GM23338 (cell line): ENCODE results near the gene TAS2R14. TPM values are rescaled to one million over a fixed set of nuclear protein-coding genes. Genes with fewer than 3 reads are reported as not detected.

Experiments used
- ATAC-seq: fragments of 200-7000 bp; cut with Tn5 transposase; 3 replicates; pipeline ENCODE4 v1.9.1; 2020
- DNase-seq: peaks from one replicate; pipeline ENCODE4 v3.0.0-alpha.2; 2015; ENCODE audit warnings: low spot score
- H2AFZ ChIP-seq: fragments of 200-600 bp; sonication (generic); 2 replicates; pipeline ENCODE4 v1.8.0; 2016; ENCODE audit warnings: antibody characterized with exemption, mild to moderate bottlenecking, moderate library complexity
- H3F3A ChIP-seq: fragments of 200-600 bp; sonication (generic); replicated peaks from 2 replicates; pipeline ENCODE4 v1.8.0; 2017; ENCODE audit warnings: antibody characterized with exemption, mixed run types, low read depth
- H3K27ac ChIP-seq: fragments of 200-600 bp; sonication (generic); 2 replicates; pipeline ENCODE4 v1.6.1; 2016; ENCODE audit warnings: low read depth
- H3K27me3 ChIP-seq: fragments of 200-600 bp; sonication (generic); 2 replicates; pipeline ENCODE4 v1.8.0; 2016; ENCODE audit warnings: mild to moderate bottlenecking, mixed run types, moderate library complexity; ENCODE audit not compliant: insufficient read depth
- H3K36me3 ChIP-seq: fragments of 200-600 bp; sonication (generic); 2 replicates; pipeline ENCODE4 v1.8.0; 2016; ENCODE audit warnings: mild to moderate bottlenecking; ENCODE audit not compliant: insufficient read depth
- H3K4me1 ChIP-seq: fragments of 200-600 bp; sonication (generic); 2 replicates; pipeline ENCODE4 v1.8.0; 2016; ENCODE audit warnings: mild to moderate bottlenecking, moderate library complexity; ENCODE audit not compliant: insufficient read depth
- H3K4me2 ChIP-seq: fragments of 200-600 bp; sonication (generic); 2 replicates; pipeline ENCODE4 v1.7.1; 2017; ENCODE audit warnings: mixed run types
- H3K4me3 ChIP-seq: fragments of 200-600 bp; sonication (generic); 2 replicates; pipeline ENCODE4 v1.6.1; 2016; ENCODE audit warnings: mixed run types
- H3K79me2 ChIP-seq: fragments of 200-600 bp; sonication (generic); replicated peaks from 2 replicates; pipeline ENCODE4 v1.8.0; 2017; ENCODE audit warnings: mild to moderate bottlenecking; ENCODE audit not compliant: insufficient read depth
- H3K9me2 ChIP-seq: fragments of 200-600 bp; sonication (generic); 2 replicates; pipeline ENCODE4 v1.8.0; 2017; ENCODE audit not compliant: insufficient read depth
- H4K20me1 ChIP-seq: fragments of 200-600 bp; sonication (generic); replicated peaks from 2 replicates; pipeline ENCODE4 v1.8.0; 2017; ENCODE audit warnings: mild to moderate bottlenecking; ENCODE audit not compliant: insufficient read depth
- H3K27ac Mint-ChIP-seq: 2 replicates; pipeline ENCODE4 v1.8.0; 2020; ENCODE audit warnings: inconsistent platforms, mild to moderate bottlenecking, moderate library complexity, mixed read lengths
- H3K27me3 Mint-ChIP-seq: 3 replicates; pipeline ENCODE4 v1.8.0; 2022; ENCODE audit warnings: low read depth, mild to moderate bottlenecking, moderate library complexity, mixed read lengths, inconsistent platforms; ENCODE audit not compliant: insufficient read depth, poor library complexity
- H3K36me3 Mint-ChIP-seq: 3 replicates; pipeline ENCODE4 v1.8.0; 2021; ENCODE audit warnings: low read depth, mild to moderate bottlenecking, inconsistent platforms, moderate library complexity, mixed read lengths
- H3K4me1 Mint-ChIP-seq: 3 replicates; pipeline ENCODE4 v1.8.0; 2020; ENCODE audit warnings: mild to moderate bottlenecking, inconsistent platforms, mixed read lengths
- H3K4me3 Mint-ChIP-seq: 3 replicates; pipeline ENCODE4 v1.8.0; 2021; ENCODE audit warnings: moderate library complexity, mild to moderate bottlenecking, inconsistent platforms, mixed read lengths
- H3K9me3 Mint-ChIP-seq: 3 replicates; pipeline ENCODE4 v1.8.0; 2020; ENCODE audit warnings: moderate library complexity, mild to moderate bottlenecking, inconsistent platforms, mixed read lengths
- EZH2 ChIP-seq: fragments of 200-600 bp; sonication (generic); IDR thresholded peaks from one replicate; pipeline ENCODE4 v1.8.0; 2017; ENCODE audit warnings: antibody characterized with exemption, mild to moderate bottlenecking, low read depth; ENCODE audit not compliant: unreplicated experiment
- POLR2AphosphoS5 ChIP-seq: IDR thresholded peaks from 2 replicates; pipeline ENCODE4 v1.6.1; 2016; ENCODE audit warnings: antibody characterized with exemption, low read depth
- ZNF114 ChIP-seq: fragments of 250-450 bp; sonication (Bioruptor Pico); IDR thresholded peaks from 2 replicates; pipeline ENCODE4 v1.5.0; 2020; ENCODE audit warnings: mild to moderate bottlenecking, moderate library complexity
- polyA plus RNA-seq: library from polyadenylated mRNA; unstranded; fragments of >200 nt; fragmentation: Nextera tagmentation; extraction: Ambion mirVana; gene quantifications from 2 replicates; pipeline ENCODE4 v1.2.1, GENCODE V29; 2016
- total RNA-seq: library from RNA; depleted of rRNA; stranded (reverse); fragments of >200 nt; shearing (Covaris generic); gene quantifications from 2 replicates; pipeline ENCODE4 v1.2.3, GENCODE V29; 2014
- TF ChIP-seq, protein P1 (sequence below): fragments of 250-450 bp; sonication (Bioruptor Pico); IDR thresholded peaks from 2 replicates; pipeline ENCODE4 v1.5.0; 2020; ENCODE audit warnings: mild to moderate bottlenecking, moderate library complexity
- TF ChIP-seq, protein P2 (sequence below): IDR thresholded peaks from 2 replicates; pipeline ENCODE4 v1.6.1; 2016; ENCODE audit warnings: antibody characterized with exemption
- TF ChIP-seq, protein P3 (sequence below): IDR thresholded peaks from one replicate; pipeline ENCODE4 v1.6.1; 2018; ENCODE audit warnings: antibody characterized with exemption; ENCODE audit not compliant: unreplicated experiment
- TF ChIP-seq, protein P4 (sequence below), 2 experiments: fragments of 200-600 bp in 1 of 2; sonication (generic) in 1 of 2; conservative IDR thresholded peaks; 2 replicates each; pipeline versions ENCODE4 v1.5.1 to v1.6.1; 2016 to 2017; ENCODE audit warnings: antibody characterized with exemption in 2 of 2, low read depth in 2 of 2, mild to moderate bottlenecking in 2 of 2, moderate library complexity in 1 of 2

Gene TAS2R14
- total and polyA plus RNA-seq, 2 experiments from 2014 or later: 2.6 to 5.9 TPM

DNA sequence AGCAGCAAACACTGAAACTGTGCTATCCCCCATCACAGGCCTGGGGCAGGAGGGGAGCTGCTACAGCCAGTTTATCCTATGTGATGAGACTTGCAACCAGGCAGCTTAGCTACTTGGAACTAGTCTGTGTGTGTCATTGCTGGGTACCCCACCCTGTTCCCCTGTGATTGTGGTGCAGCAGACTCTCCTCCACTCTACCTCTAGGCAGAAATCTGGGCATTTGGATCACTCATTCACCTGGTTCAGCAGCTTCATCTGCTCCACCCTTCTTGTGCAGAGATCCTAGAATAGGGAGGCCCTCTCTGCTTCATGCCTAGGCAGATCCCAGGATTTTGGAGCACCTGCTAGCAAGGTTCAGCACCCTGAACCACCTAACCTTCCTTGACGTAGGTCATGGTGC lies 38.5 kb downstream of the TAS2R14 start (continued):
- TF ChIP-seq, protein P1, sequence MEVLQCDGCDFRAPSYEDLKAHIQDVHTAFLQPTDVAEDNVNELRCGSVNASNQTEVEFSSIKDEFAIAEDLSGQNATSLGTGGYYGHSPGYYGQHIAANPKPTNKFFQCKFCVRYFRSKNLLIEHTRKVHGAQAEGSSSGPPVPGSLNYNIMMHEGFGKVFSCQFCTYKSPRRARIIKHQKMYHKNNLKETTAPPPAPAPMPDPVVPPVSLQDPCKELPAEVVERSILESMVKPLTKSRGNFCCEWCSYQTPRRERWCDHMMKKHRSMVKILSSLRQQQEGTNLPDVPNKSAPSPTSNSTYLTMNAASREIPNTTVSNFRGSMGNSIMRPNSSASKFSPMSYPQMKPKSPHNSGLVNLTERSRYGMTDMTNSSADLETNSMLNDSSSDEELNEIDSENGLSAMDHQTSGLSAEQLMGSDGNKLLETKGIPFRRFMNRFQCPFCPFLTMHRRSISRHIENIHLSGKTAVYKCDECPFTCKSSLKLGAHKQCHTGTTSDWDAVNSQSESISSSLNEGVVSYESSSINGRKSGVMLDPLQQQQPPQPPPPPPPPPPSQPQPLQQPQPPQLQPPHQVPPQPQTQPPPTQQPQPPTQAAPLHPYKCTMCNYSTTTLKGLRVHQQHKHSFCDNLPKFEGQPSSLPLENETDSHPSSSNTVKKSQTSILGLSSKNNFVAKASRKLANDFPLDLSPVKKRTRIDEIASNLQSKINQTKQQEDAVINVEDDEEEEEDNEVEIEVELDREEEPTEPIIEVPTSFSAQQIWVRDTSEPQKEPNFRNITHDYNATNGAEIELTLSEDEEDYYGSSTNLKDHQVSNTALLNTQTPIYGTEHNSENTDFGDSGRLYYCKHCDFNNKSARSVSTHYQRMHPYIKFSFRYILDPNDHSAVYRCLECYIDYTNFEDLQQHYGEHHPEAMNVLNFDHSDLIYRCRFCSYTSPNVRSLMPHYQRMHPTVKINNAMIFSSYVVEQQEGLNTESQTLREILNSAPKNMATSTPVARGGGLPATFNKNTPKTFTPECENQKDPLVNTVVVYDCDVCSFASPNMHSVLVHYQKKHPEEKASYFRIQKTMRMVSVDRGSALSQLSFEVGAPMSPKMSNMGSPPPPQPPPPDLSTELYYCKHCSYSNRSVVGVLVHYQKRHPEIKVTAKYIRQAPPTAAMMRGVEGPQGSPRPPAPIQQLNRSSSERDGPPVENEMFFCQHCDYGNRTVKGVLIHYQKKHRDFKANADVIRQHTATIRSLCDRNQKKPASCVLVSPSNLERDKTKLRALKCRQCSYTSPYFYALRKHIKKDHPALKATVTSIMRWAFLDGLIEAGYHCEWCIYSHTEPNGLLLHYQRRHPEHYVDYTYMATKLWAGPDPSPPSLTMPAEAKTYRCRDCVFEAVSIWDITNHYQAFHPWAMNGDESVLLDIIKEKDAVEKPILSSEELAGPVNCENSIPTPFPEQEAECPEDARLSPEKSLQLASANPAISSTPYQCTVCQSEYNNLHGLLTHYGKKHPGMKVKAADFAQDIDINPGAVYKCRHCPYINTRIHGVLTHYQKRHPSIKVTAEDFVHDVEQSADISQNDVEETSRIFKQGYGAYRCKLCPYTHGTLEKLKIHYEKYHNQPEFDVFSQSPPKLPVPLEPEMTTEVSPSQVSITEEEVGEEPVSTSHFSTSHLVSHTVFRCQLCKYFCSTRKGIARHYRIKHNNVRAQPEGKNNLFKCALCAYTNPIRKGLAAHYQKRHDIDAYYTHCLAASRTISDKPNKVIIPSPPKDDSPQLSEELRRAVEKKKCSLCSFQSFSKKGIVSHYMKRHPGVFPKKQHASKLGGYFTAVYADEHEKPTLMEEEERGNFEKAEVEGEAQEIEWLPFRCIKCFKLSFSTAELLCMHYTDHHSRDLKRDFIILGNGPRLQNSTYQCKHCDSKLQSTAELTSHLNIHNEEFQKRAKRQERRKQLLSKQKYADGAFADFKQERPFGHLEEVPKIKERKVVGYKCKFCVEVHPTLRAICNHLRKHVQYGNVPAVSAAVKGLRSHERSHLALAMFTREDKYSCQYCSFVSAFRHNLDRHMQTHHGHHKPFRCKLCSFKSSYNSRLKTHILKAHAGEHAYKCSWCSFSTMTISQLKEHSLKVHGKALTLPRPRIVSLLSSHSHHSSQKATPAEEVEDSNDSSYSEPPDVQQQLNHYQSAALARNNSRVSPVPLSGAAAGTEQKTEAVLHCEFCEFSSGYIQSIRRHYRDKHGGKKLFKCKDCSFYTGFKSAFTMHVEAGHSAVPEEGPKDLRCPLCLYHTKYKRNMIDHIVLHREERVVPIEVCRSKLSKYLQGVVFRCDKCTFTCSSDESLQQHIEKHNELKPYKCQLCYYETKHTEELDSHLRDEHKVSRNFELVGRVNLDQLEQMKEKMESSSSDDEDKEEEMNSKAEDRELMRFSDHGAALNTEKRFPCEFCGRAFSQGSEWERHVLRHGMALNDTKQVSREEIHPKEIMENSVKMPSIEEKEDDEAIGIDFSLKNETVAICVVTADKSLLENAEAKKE (CRISPR knock-in tag): no peak
- TF ChIP-seq, protein P2, sequence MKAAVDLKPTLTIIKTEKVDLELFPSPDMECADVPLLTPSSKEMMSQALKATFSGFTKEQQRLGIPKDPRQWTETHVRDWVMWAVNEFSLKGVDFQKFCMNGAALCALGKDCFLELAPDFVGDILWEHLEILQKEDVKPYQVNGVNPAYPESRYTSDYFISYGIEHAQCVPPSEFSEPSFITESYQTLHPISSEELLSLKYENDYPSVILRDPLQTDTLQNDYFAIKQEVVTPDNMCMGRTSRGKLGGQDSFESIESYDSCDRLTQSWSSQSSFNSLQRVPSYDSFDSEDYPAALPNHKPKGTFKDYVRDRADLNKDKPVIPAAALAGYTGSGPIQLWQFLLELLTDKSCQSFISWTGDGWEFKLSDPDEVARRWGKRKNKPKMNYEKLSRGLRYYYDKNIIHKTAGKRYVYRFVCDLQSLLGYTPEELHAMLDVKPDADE: no peak

DNA sequence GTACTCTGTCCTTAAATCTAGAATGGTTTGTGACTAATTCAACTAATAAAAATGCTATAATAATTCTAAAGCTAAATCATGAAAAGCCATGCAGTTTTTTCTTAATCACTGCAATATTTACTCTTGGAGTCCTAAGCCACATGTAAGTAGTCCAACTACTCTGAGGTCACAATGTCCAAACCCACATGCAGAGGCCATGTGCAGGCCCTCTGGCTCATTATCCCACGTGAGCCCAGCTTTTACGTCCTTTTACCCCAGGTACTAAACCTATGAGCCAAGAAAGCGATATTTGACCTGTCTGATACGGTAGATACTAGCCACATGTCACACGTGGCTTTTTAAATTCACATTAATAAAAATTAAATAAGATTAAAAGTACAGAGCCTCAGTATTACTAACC lies 42.2 kb downstream of the TAS2R14 start:
- no peak overlapping the region for H3K4me3 Mint-ChIP-seq
- peaks cover 4% of the 10 kb centered on the region; the same call in 1 of the 3 replicates for H3K36me3 Mint-ChIP-seq
- no peaks in the 10 kb centered on the region for H3K36me3 ChIP-seq
- H3K4me1 ChIP-seq: no peaks in the 10 kb centered on the region
- H3K4me1 Mint-ChIP-seq: no peaks in the 10 kb centered on the region
- H3F3A ChIP-seq: no peaks in the 10 kb centered on the region
- no peak for ATAC-seq
- no peaks in the 10 kb centered on the region; the same call in 1 of the 2 replicates for H3K9me2 ChIP-seq
- DNase-seq: no peak
- H3K27me3 ChIP-seq: no peaks in the 10 kb centered on the region
- no peak overlapping the region for H3K27ac Mint-ChIP-seq
- H2AFZ ChIP-seq: no peak overlapping the region
- H3K4me3 ChIP-seq: no peak overlapping the region
- H3K9me3 Mint-ChIP-seq: no peaks in the 10 kb centered on the region
- H3K27me3 Mint-ChIP-seq: no peaks in the 10 kb centered on the region
- no peak overlapping the region for H3K27ac ChIP-seq
- no peak overlapping the region for H3K4me2 ChIP-seq
- H4K20me1 ChIP-seq: no peaks in the 10 kb centered on the region
- H3K79me2 ChIP-seq: no peaks in the 10 kb centered on the region
- TF ChIP-seq, protein P3, sequence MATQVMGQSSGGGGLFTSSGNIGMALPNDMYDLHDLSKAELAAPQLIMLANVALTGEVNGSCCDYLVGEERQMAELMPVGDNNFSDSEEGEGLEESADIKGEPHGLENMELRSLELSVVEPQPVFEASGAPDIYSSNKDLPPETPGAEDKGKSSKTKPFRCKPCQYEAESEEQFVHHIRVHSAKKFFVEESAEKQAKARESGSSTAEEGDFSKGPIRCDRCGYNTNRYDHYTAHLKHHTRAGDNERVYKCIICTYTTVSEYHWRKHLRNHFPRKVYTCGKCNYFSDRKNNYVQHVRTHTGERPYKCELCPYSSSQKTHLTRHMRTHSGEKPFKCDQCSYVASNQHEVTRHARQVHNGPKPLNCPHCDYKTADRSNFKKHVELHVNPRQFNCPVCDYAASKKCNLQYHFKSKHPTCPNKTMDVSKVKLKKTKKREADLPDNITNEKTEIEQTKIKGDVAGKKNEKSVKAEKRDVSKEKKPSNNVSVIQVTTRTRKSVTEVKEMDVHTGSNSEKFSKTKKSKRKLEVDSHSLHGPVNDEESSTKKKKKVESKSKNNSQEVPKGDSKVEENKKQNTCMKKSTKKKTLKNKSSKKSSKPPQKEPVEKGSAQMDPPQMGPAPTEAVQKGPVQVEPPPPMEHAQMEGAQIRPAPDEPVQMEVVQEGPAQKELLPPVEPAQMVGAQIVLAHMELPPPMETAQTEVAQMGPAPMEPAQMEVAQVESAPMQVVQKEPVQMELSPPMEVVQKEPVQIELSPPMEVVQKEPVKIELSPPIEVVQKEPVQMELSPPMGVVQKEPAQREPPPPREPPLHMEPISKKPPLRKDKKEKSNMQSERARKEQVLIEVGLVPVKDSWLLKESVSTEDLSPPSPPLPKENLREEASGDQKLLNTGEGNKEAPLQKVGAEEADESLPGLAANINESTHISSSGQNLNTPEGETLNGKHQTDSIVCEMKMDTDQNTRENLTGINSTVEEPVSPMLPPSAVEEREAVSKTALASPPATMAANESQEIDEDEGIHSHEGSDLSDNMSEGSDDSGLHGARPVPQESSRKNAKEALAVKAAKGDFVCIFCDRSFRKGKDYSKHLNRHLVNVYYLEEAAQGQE: no peak
- TF ChIP-seq, protein P2: no peak
- TF ChIP-seq, protein P4, sequence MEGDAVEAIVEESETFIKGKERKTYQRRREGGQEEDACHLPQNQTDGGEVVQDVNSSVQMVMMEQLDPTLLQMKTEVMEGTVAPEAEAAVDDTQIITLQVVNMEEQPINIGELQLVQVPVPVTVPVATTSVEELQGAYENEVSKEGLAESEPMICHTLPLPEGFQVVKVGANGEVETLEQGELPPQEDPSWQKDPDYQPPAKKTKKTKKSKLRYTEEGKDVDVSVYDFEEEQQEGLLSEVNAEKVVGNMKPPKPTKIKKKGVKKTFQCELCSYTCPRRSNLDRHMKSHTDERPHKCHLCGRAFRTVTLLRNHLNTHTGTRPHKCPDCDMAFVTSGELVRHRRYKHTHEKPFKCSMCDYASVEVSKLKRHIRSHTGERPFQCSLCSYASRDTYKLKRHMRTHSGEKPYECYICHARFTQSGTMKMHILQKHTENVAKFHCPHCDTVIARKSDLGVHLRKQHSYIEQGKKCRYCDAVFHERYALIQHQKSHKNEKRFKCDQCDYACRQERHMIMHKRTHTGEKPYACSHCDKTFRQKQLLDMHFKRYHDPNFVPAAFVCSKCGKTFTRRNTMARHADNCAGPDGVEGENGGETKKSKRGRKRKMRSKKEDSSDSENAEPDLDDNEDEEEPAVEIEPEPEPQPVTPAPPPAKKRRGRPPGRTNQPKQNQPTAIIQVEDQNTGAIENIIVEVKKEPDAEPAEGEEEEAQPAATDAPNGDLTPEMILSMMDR (conservative IDR thresholded peaks at IDR 0.05; ENCODE audit: low read depth in 2 of 2): no peak
- TF ChIP-seq POLR2AphosphoS5 (no peak), ZNF114 (no peak), EZH2 (no peak)
